Activated CD8-positive, alpha-beta memory T cell treated with anti-CD3 and anti-CD28 coated beads, Interleukin-2, amount 50 U/mL, for 1 hour (primary cell): Measurements from ENCODE around the gene RYR2.

Experiments used
- DNase-seq: peaks from one replicate; pipeline ENCODE4 v3.0.0-alpha.2; 2020; ENCODE audit errors: extremely low read depth

Gene RYR2

DNA sequence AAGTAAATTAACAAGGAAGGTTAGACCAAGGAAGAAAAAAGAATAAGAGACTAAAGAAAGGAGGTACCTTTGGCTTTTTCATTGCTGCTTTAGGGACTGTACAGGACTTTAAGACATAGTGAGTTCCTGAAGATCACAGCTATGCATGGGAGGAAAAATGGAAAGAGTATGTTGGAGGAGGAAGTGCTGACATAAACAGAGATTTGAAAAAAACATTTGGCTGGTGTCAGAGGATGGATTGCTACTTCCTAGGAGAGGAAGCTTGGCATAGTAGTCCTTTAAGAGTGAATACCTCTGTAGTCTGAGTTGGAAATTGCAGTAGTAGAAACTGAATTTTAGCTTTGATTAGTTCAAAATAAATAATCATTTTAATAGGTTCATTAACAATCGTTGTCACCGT is 398.4 kb downstream of the RYR2 start:
- no peak for DNase-seq

DNA sequence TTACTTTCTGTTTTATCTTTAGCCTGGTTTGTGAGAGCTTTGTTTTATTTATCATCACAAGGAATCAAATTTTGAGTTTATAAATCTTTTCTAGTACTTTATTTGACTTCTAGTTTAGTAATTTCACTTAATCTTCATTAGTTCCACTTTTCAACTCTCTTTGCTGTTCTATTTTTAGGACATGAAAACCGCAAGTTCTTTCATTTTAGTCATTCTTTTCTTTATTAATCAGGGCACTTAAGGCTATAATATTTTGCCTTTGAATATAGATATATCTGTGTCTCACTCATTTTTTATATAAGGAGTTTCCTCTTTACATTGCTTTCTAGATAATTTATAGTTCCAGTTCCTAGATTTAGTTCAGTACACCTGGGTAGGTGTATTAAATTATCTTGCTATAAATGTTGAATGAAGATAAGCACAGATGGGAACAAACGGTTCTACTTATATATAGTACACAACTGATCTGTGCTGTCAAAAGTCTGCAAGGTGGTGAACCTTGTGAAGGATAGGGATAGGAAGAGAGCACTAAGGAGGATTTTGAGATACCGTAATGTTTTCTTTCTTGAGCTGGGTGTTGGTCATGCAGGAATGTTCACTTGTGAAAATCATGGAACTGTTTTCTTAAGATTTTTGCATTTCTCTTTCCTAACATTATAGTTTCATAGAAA is 402.3 kb downstream of the RYR2 start:
- DNase-seq = no peak

GRCh38 chr1:237448042-237448441 is 406.1 kb downstream of the RYR2 start:
- no peak for DNase-seq

- no peak for DNase-seq
Measured at GRCh38 chr1:237457573-237457972, 415.6 kb downstream of the RYR2 start.

DNA sequence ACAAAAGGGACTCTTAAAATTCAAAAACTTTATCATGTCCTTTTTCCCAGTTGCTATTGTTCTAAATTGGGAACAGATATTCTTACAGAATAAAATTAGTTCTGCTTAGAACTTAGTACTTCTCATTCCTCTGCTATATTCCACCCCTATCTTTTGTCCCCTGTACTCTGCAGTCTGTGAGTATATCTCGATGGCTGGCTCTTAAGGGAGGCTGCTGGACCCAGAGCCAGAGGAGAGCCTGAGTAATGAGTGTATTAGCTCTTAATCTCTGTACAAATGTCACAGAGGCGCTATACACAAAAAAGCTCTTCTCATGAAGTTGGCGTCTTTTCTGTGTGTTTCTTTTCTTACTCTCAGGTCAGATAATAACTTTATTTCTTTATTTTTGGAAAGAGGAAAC is 425.3 kb downstream of the RYR2 start:
- no peak for DNase-seq

- DNase-seq = no peak
Measured at GRCh38 chr1:237470712-237471338, 428.8 kb downstream of the RYR2 start.

- no peak for DNase-seq
Measured at GRCh38 chr1:237471377-237471776, 429.4 kb downstream of the RYR2 start.

GRCh38 chr1:237471956-237472355 is 430.0 kb downstream of the RYR2 start:
- no peak for DNase-seq

- DNase-seq = no peak
Measured at GRCh38 chr1:237473854-237474253, 431.9 kb downstream of the RYR2 start.

- no peak for DNase-seq
Measured at GRCh38 chr1:237478082-237478481, 436.1 kb downstream of the RYR2 start.

- no peak for DNase-seq
Measured at GRCh38 chr1:237478842-237479241, 436.9 kb downstream of the RYR2 start.

DNA sequence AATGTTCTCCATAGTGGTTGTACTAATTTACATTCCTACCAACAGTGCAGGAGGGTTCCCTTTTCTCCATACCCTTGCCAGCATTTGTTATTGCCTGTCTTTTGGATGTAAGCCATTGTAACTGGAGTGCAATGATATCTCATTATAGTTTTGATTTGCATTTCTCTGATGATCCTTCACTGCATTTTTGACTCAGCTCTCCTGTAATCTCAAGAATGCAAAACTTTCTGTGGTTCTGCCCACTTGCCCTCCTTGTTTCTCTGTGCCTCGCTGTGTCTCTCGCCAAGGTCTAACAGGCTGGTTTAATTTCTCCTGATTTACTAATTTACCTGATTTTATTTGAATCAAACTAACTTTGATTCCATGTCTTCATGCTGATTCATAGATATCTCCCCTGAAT is 440.8 kb downstream of the RYR2 start:
- DNase-seq = no peak

DNA sequence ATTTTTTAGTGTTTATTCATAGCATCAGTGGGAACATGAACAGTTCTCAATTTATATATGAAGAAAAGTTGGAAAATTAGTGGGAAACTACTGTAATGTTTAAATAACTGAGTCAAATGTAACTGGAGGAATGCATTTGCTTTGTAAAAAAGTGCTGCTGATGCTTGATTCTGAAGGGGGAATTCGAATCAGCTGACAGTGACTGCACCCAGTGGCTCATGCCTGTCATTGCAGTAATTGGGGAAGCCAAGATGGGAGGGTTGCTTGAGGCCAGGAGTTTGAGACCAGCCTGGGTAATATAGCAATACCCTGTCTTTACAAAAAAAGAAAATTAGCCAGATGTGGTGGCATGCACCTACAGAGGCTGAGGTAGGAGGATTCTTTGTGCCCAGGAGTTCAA is 450.4 kb downstream of the RYR2 start:
- DNase-seq = no peak

GRCh38 chr1:237500566-237500965 is 458.6 kb downstream of the RYR2 start:
- DNase-seq = no peak

DNA sequence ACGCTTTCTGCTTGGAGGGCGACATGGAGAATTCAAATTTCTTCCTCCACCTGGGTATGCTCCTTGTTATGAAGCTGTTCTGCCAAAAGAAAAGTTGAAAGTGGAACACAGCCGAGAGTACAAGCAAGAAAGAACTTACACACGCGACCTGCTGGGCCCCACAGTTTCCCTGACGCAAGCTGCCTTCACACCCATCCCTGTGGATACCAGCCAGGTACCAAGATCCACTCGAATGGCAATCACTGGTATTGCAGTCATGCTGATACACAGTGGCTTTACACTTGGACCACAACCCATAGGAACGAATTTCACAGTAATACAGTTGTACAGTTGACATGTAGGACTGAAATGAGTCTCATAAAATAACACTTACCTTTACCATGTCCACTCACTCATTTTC is 461.3 kb downstream of the RYR2 start:
- DNase-seq = no peak

GRCh38 chr1:237507005-237507404 is 465.0 kb downstream of the RYR2 start:
- DNase-seq = no peak

DNA sequence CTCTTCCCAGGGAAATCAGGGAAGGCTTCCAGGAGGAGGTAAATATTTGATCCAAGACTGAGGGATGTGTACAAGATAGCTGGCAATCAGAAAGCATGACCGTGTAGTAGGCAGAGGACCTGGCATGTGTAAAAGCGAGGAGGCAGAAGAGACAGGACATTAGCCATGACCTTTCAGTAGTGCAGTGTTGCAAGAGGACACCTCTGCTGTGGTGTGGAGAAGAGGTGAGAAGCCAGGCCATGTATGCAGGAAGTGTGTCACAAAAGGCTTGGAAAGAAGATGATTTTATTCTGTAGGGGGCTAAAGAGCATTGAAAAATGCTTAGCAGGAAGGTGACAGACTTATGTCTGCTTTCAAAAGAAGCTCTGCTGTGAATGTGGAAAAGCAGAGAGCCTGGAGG is 467.8 kb downstream of the RYR2 start:
- no peak for DNase-seq

DNA sequence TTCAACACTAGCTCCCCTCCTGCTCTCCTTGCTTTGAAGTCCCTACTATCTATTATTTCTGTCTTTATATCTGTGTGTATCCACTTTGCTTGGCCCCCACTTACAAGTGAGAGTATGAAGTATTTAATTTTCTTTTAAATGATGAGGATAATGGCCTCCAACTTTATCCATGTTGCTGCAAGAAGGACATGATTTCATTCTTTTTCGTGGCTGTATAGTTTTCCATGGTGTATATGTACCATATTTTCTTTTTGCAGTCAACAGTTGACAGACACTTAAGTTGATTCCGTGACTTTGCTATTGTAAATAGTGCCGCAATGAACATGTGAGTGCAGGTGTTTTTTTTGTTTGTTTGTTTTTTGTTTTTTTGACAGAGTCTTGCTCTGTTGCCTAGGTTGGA is 483.1 kb downstream of the RYR2 start:
- no peak for DNase-seq

DNA sequence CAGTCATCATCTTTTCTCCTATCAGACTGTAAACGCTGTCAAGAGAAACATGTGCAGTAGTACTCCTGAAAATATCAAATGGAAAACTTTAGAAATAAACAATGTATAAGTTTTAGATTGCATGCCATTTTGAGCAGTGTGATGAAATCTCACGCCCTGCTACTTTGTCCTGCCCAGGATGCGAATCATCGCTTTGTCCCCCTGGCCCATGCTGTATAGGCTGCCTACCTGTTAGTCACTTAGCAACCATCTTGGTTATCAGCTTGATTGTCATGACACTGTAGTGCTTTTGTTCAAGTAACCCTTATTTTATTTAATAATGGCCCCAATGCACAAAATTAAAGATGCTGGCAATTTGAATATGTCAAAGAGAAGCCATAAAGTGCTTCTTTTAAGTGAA is 485.8 kb downstream of the RYR2 start:
- DNase-seq = no peak

GRCh38 chr1:237528545-237528944 is 486.6 kb downstream of the RYR2 start:
- DNase-seq = no peak

- no peak for DNase-seq
Measured at GRCh38 chr1:237539055-237539454, 497.1 kb downstream of the RYR2 start.

GRCh38 chr1:237542525-237543418 is 500.8 kb downstream of the RYR2 start:
- no peak for DNase-seq

GRCh38 chr1:237553078-237553477 is 511.1 kb downstream of the RYR2 start:
- DNase-seq = no peak
